HG02970 (cell line): ENCODE data around the gene PHIP.
A peak's percentile ranks its signal among the peaks of the same experiment; 100 is the strongest.
"Not testable (repeated sequence)": the region's sequence is repeated elsewhere in the genome, so short reads cannot be mapped to it uniquely, and the experiment has no call there.

ENCODE experiments used
- ATAC-seq: cut with Tn5 transposase; IDR thresholded peaks from one replicate; pipeline ENCODE4 v1.9.1; 2021; ENCODE audit warnings: mild to moderate bottlenecking, moderate library complexity, moderate number of reproducible peaks; ENCODE audit not compliant: unreplicated experiment, low FRiP score

PHIP gene

DNA sequence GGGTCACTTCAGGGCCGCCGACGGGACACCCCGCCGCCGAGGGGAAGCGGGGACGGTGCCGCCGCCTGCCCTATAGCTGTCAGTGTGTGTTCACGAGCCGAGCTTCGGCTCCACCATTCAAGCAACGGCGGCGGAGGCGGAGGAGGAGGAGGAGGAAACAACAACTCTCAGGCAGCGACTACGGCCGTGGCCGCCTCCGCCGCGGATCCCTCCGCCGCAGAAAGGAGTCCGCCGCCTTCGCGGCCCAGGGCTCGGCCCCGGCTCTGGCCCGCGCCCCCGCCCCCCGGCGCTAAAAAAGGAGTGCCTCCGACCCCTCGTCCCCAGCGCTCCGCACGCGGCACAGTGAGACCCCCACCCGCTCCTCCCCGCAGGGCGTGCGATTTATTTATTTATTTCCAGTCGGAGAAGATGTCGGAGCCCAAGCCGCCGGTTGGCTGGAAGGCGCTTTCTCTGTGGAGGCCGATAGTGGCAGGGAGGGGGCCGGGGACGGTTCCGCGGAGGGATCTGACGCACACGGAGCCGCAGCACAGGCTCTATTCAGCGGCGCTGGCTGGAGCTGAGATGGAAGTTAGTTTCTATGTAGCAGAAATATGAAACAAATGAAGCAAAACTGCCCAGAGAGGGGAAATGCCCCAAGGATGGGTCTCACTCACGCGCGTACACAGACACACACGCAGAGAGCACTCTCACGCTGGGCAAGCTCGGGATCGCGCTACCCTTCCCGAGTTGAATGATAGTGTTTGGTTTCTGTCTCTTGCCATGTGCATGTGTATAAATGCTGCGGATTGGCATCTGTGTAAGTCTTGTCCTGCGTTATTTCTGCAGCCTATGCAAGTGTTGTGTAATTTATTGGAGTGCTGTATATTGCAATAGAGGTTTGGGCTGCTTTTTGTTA is at the start of gene PHIP:
PHIP (minus strand) TSS at position 180 of the 895 bp plus-strand sequence. CDS start 186 bp downstream, outside the sequence.
- ATAC-seq = peak; percentile 78

GRCh38 chr6:79127660-79128059 is 49.6 kb upstream of the PHIP start:
- no peak for ATAC-seq

DNA sequence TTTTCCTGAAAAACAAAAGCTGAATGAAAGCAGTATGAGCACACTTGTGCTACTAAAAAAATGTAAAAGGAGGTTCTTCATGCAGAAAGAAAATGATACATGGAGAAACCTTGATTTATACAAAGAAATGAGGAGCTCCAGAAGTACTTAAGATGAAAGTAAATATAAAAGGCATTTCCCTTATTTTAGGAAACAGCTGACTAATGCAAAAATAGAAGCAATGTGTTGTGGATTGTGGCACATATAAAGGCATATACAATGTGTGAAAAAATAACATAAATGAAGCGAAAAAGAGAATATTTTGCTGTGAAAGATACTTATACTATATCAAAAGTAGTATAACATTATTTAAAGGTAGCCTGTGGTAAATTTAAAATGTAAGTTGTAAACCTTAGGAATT is 41.2 kb upstream of the PHIP start:
- ATAC-seq = no peak

- ATAC-seq = no peak
These were observed 39.7 kb upstream of the PHIP start for GRCh38 chr6:79117752-79118151.

DNA sequence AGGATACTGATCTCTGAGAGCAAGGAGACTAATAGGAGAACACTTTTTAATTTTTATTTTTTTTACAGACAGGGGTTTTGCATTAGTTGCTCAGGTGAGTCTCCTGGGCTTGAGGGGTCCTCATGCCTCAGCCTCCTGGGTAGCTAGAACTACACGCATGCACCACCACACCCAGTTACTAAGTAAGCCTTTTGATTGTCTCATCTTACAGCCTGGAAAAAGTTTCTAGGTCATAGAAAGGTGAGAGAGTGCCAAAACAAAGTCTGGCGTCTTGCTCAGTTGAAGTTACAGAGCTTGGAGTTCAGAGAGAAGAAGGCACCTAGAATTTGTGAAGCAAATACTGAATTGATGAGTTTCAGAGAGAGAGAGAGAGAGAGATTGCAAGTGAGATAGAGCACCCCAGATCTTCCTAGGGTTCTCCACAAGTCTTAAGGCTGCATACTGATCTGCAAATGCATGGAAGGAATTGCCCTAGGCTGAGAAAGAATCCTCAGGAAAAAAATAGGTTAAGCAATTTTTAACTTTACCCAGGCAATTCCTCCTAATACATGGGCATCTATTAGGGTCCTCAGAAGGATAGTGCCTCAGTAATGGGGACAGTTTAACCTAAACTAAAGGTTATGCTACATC is 37.6 kb upstream of the PHIP start:
- ATAC-seq = no peak

DNA sequence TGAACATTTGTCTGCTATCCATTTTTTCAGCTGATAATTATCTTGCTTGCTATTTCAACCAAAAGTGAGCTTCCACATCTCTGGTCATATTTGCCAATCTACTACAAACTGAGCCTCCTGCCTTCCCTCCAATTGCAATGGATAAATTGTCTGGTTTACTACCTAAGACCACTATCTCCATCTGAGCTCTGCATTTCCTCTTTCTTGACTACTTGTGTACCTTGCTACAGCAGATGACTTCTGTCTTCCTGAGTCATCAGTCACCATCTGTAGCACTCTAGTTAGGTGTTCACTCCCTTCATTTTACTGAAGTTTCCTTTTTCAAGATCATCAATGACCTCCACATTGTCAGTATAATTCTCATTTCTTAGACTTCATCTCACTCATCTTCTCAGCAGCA is 33.5 kb upstream of the PHIP start:
- ATAC-seq = no peak

DNA sequence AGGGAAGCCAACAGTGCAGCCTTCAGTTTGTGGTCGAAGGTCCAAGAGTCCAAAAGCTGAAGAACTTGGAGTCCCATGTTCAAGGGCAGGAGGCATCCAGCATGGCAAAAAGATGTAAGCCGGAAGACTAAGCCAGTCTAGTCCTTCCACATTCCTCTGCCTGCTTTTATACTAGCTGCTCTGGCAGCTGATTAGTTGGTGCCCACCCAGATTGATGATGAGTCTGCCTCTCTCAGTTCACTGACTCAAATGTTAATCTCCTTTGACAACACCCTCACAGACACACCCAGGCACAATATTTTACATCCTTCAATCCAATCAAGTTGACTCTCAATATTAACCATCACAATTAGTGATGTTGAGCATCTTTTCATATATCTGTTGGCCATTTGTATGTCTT is 23.1 kb upstream of the PHIP start:
- no peak for ATAC-seq

DNA sequence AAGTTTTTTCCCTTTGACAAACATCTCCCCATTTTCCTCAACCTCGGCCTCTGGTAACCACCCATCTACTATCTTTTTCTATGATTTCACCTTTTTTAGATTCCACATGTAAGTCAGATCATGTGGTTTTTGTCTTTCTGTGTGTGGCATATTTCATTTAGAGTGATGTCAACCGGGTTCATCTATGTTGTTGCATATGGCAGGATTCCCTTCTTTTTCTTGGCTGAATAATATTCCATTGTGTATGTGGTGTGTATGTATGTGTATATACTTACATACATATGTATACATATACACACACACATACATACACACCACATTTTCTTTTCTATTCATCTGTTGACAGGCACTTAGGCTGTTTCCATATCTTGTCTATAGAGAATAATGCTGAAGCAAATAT is 22.2 kb upstream of the PHIP start:
- no peak for ATAC-seq

GRCh38 chr6:79094938-79095337 is 16.9 kb upstream of the PHIP start:
- ATAC-seq = no peak

DNA sequence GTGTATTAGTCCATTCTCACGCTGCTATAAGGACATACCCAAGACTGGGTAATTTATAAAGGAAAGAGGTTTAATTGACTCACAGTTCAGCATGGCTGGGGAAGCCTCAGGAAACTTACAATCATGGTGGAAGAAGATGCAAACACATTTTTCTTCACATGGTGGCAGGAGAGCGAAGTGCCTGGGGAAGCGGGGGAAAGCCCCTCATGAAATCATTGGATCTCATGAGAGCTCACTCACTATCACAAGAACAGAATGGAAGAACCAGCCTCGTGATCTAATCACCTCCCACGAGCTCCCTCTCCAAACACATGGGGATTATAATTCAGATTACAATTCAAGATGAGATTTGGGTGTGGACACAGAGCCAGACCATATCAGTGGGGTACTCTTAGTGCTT is 13.7 kb upstream of the PHIP start:
- ATAC-seq = not testable (repeated sequence)

DNA sequence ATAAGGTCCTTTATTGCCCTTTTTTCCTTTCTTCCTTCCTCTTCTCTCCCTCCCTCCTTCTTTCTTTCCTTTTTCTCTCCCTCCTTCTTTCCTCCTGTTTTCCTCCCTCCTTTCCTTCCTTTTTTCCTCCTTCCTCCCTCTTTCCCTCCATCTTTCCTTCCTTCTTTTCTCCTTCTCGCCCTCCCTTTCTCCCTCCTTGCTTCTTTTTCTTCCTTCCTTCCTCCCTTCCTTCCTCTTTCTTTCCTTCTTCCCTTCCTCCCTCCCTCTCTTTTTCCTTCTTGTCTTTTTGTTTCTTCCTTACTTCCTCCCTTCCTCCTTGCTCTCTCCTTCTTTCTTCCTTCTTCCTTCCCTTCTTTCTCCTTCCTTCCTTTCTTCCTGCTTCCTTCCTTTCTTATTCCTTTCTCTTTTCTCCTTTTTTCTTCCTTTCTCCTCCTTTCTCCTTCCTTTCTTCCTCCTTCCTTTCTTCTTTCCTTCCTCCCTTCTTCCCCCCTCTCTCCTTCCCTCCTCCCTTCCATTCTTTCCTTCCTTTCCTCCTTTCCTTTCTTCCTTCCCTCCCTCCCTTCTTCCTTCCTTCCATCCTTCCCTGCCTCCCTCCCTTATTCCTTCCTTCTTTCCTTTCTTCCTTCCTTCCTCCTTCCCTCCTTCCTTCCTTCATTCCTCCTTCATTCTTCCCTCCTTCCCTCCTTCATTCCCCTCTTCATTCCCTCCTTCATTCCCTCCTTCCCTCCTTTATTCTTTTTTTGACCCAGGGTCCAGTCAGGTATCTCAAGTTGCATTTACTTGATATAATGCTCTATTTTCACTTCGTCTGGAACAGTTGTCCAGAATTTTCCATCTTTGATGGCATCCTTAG is 11.7 kb upstream of the PHIP start:
- ATAC-seq = no peak

GRCh38 chr6:79084693-79085092 is 6.6 kb upstream of the PHIP start:
- ATAC-seq = no peak

- no peak for ATAC-seq
These were observed 4.2 kb upstream of the PHIP start for GRCh38 chr6:79082304-79082703.

- ATAC-seq = no peak
These were observed 3.6 kb upstream of the PHIP start for GRCh38 chr6:79081663-79082062.

GRCh38 chr6:79079561-79080041 is 1.5 kb upstream of the PHIP start:
- no peak for ATAC-seq

DNA sequence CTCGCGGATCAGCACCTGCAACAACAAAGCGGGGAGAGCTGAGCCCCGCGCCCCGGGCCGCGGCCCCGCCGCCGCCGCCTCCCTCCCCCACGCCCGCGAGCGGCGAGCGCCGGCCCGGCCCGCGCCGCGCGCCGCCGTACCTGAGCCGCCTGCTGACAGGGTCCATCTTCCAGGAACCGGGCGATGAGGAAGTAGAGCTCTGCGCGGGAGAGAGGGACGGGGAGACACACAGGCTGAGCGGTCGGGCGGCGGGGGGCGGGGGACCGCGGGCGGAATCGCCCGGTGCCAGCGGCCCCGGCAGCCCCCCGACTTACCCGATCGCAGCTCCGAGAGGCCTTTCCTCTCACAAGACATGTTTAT is 359 bp downstream of the PHIP start:
- peak; percentile 25 for ATAC-seq

DNA sequence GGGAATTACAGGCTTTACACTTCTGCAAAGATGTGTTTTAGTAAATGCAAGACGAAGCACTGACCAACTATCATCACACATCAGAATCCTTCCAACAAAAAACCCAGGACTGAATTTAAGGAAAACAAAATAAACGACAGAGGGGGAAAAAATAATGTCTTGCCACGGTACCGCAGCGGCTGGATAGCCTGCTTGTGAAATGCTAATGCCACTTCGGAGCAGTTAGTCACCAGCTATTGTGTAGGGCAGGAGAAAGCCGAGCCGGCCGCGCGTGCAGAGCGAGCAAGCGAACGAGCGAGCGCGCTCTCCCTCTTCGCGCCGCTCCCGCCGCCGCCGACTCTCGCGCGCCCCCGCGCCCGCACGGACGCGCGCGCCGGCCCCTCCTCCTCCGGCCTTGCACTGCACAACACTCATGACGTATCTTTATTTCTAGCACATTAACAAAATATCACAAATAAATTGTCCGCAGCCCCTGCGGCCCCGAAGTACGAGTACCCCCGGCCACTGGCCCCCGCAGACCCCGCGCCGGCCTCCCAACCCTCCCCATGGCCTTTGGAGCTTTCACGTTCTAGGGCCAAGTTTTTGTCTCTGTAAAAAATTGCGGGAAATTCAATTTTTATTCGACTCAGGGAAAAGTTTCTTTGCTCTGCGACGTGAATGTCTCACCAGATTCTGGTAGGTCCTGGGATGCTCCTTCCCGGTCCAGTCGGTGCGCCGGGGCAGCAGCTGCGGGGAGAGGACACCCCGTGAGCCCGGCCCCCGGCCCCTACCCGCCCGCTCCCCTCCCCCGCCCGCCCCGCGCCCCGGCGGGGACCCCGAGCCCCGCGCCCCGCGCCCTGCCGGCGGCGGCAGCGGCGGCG is 1.0 kb downstream of the PHIP start:
- peak; percentile 53 for ATAC-seq

- no peak for ATAC-seq
These were observed 1.9 kb downstream of the PHIP start for GRCh38 chr6:79076160-79076559.

GRCh38 chr6:79073888-79074287 is 4.2 kb downstream of the PHIP start:
- ATAC-seq = no peak

DNA sequence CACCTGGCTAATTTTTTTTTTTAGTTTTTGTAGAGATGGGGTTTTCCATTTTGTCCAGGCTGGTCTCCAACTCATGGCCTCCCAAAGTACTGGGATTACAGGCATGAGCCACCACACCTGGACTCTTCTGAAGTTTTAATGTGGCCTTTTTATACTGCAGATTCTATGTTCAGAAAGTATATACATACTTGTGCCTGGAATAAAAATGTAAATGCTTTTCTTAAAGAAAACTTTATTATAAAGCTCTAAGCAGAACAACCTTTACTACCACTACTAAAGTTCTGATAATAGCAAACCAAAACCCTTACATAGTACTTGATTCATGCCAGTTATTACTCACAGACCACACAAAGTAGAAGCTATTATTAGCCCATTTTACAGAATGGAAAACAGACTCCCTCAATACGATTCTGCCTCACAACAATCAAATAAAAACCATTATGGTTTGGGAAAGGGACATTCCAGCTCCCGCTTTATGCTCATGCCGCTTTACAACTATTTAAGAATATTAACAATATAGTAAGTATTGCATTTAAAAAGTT is 5.3 kb downstream of the PHIP start:
- ATAC-seq = no peak
